Measurements from ENCODE around the gene MBL2.

MBL2 gene

DNA sequence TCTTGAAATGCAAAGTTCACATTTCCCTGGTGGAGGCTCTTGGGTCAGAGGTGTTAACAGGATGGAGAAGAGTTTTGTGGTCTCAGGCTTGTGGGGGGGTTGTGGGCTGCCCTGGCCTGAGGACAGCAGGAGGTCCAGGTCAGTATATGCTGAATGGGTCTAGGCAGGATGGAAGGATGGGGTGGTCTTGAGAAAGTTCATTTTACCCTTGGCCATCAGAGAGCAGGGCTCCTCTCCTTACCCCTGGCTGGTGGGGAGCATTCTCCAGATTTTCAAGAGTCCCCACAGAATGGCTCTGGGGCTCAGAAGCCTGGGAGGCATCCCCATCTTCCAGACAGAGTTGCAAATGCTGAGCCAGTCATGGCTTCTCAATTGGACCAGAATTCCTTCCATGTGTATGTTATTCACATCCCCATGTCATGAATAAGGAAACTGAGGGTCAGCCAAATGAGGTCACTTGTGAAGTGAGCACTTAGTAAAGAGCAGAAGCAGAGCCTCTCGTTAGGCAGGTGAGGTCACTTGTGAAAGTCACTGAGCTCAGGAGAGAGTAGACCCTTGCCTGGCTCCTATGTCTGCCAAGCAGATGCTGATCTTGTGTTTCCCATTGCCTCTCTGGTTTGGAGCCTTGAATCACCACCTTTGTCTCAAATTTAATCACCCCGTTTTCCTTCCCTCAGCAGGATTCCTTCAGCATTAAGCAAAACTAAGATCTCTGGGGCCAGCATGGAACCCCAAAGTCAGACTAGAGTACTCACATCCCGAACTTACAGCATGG is 33.0 kb downstream of the MBL2 start:
- DNase-seq = no peak

DNA sequence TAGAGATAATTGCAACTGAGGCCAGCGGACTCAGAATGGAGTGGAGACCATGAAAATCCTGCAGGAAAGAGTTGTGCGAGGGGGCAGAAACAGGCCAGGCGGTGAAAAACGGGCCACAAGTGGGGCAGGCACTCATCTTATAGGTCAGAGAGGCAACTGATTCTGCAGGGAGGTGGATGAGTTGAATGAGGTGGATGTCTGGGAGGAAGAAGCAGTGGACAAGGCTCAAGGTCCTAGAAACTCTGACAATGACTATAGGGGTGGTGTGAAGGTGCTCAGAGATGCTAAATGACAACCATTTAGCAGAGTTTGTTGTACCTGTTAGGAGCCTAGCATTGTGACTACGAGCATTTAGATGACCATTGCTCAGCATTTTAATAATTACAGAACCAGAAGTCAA is 33.6 kb downstream of the MBL2 start:
- DNase-seq = no peak

DNA sequence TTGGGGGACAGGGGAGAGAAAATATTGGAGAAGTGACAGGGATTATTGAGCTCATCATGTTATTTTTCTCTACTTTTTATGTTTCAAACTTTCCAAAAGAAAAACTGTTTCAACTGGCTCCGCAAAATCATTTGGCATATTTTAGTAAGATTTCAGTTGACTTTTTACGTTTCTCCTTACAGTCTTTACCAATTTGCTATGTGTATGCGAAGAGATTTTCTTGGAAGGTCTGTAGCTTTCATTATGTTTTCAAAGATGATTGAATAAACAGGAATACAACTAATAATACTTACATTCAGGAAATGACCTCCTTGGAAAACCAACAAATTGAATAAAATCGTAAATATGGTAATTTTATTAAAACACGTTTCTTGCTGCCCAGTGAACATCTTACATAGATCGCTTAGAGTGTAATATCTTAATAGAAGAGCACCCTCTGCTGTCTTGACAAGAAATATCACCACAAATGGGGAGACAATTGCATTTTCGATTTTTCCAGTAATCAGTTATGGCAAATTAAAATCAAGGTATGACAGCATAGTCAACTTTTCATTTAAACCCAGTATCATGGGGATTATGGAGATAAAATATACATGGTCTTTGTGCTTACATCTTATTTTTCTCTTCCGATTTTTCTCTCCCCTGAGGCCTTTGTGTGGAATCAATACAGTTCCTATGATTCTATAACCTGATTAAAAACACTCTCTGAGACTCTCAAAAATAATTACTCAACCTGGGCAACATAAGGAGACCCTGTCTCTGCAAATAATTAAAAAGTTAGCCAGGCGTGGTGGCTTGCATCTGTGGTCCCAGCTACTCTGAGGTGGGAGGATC is 43.1 kb downstream of the MBL2 start:
- peak; percentile 72 for DNase-seq

DNA sequence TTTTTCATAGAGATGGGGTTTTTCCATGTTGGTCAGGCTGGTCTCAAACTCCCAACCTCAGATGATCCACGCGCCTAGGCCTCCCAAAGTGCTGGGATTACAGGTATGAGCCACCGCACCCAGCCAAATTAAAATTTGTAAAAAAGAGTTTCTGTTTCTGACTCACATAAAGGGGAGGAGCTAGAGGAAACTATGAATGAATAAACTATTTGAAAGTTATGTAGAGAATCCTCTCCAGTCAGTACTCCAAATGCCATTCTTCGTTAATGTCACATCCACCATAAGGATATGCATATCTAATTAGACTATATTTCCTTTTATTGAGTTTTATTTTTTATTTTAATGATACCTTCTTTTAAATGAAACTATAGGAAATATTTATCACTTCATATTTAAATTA is 52.6 kb downstream of the MBL2 start:
- no peak for DNase-seq
